Tibial nerve (tissue), 4 donors: ENCODE results near the gene SYNRG. TPM values are rescaled to one million over a fixed set of nuclear protein-coding genes. Genes with fewer than 3 reads are reported as not detected.

ENCODE experiments used
- DNase-seq, 2 donors: peaks; one replicate each; pipeline ENCODE4 v3.0.0-alpha.2; 2019; ENCODE audit warnings: low spot score in 2 of 2
- H3K27ac ChIP-seq, 4 donors: fragments of 200-600 bp; sonication (generic) in 3 of 4; one replicate each; pipeline ENCODE4 v1.5.1; 2017 to 2019; ENCODE audit warnings: mild to moderate bottlenecking in 1 of 4
- H3K27me3 ChIP-seq, 2 donors: fragments of 200-600 bp; sonication (generic) in 1 of 2; one replicate each; pipeline versions ENCODE4 v1.5.1 to v1.6.0; 2017 to 2019
- H3K36me3 ChIP-seq, 3 donors: fragments of 200-600 bp; sonication (generic); one replicate each; pipeline ENCODE4 v1.5.1; 2018 to 2019
- H3K4me1 ChIP-seq, 4 donors: fragments of 200-600 bp; sonication (generic) in 3 of 4; one replicate each; pipeline ENCODE4 v1.5.1; 2017 to 2019
- H3K4me3 ChIP-seq, 4 donors: fragments of 200-600 bp; sonication (generic) in 3 of 4; one replicate each; pipeline ENCODE4 v1.5.1; 2017 to 2019; ENCODE audit warnings: mild to moderate bottlenecking in 1 of 4, moderate library complexity in 1 of 4
- H3K9me3 ChIP-seq, 4 donors: fragments of 200-600 bp; sonication (generic) in 3 of 4; one replicate each; pipeline ENCODE4 v1.5.1; 2017 to 2019
- EP300 ChIP-seq, 2 donors: sonication (generic); formaldehyde crosslinking; IDR thresholded peaks; one replicate each; pipeline ENCODE4 v1.6.1; 2017; ENCODE audit warnings: antibody characterized with exemption in 2 of 2, mild to moderate bottlenecking in 1 of 2
- POLR2A ChIP-seq, 2 donors: fragments of 450-650 bp; IDR thresholded peaks; one replicate each; pipeline ENCODE4 v1.6.1; 2017; ENCODE audit warnings: antibody characterized with exemption in 2 of 2, mild to moderate bottlenecking in 2 of 2, moderate library complexity in 2 of 2
- WGBS, 2 donors: methylation state at CpG; one replicate each; pipeline ENCODE4 v1.1.5; 2018; 5-methylcytosine and 5-hydroxymethylcytosine counted together
- total RNA-seq, 4 donors: library from RNA; depleted of rRNA; stranded (reverse); fragments of >200 nt; gene quantifications; one replicate each; pipeline ENCODE4 v1.1.0, GENCODE V29; 2016
- TF ChIP-seq, protein P1 (sequence below), 5 experiments: fragments of 200-600 bp in 3 of 5; fragments of 450-650 bp in 2 of 5; sonication (generic) in 3 of 5; IDR thresholded peaks; one replicate each; pipeline ENCODE4 v1.5.1; 2016 to 2019; ENCODE audit warnings: antibody characterized with exemption in 5 of 5, mild to moderate bottlenecking in 3 of 5, moderate library complexity in 2 of 5

SYNRG gene
- total RNA-seq, 4 donors from 2014 or later, result 26.8 to 42.3 (median 31.1) TPM

- peak; percentile 34 to 37 for DNase-seq
- TF ChIP-seq POLR2A (IDR thresholded peaks at IDR 0.05) (peak; percentile 29 to 68), EP300 (IDR thresholded peaks at IDR 0.05) (peak in 1 of 2 donors; percentile 31)
- TF ChIP-seq, protein P1, sequence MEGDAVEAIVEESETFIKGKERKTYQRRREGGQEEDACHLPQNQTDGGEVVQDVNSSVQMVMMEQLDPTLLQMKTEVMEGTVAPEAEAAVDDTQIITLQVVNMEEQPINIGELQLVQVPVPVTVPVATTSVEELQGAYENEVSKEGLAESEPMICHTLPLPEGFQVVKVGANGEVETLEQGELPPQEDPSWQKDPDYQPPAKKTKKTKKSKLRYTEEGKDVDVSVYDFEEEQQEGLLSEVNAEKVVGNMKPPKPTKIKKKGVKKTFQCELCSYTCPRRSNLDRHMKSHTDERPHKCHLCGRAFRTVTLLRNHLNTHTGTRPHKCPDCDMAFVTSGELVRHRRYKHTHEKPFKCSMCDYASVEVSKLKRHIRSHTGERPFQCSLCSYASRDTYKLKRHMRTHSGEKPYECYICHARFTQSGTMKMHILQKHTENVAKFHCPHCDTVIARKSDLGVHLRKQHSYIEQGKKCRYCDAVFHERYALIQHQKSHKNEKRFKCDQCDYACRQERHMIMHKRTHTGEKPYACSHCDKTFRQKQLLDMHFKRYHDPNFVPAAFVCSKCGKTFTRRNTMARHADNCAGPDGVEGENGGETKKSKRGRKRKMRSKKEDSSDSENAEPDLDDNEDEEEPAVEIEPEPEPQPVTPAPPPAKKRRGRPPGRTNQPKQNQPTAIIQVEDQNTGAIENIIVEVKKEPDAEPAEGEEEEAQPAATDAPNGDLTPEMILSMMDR (IDR thresholded peaks at IDR 0.05), result no peak
- peak within 1 kb of the TSS; percentile 76 to 91 (median 88) for H3K4me3 ChIP-seq
- H3K27me3 ChIP-seq, result no peaks in the 10 kb centered on the region
- WGBS, 2 donors, result 0 to 1% methylated on average over 41 to 43 of the region's 100 CpGs
- H3K9me3 ChIP-seq, result no peaks in the 10 kb centered on the region
- H3K27ac ChIP-seq, result peak within 1 kb of the TSS; percentile 83 to 93 (median 86)
- no peaks in the 10 kb centered on the region for H3K36me3 ChIP-seq
- H3K4me1 ChIP-seq, result peaks cover 0 to 46% (median 17%) of the 10 kb centered on the region in 4 donors
Observed at GRCh38 chr17:37489197-37490001, 119.8 kb downstream of the SYNRG start, which contains the start of gene DUSP14. Gene DUSP14 (plus strand): TSS chr17:37489891. CDS start chr17:37512273, 22,382 bp downstream.

DNA sequence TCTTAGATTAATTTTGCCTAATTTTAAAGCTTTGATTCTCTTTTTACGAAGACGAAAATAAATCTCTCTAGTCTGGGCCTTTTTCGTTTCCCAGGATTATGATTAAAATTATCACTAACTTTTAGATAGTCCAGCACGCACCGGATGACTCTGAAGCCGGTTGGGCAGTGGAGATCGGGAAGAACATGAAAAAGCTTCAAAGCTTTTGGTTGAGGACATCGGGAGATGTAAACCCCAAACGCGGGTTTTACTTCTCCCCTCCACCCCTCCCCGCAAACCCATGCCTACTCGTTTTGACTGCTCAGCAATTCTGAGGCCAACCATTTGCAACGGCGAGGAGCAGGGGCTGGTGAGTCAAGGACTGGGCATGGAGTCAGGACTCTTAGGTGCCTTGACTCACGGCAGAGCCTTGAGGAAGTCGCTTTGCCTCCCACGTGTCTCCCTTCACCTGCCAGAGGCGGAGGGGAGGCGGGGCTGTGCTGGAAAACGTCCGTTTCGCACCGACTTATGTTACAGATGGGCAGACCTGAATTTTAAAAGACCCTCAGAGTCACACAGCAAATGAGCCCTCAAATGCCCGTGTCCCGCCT lies 120.5 kb downstream of the SYNRG start:
- H3K36me3 ChIP-seq, result no peaks in the 10 kb centered on the region
- peak overlapping the region; percentile 76 to 91 (median 88) for H3K4me3 ChIP-seq
- peak overlapping the region; percentile 83 to 93 (median 86) for H3K27ac ChIP-seq
- DNase-seq, result peak; percentile 38 to 71
- H3K27me3 ChIP-seq, result no peaks in the 10 kb centered on the region
- no peaks in the 10 kb centered on the region for H3K9me3 ChIP-seq
- 1 to 2% methylated on average over 25 of the region's 25 CpGs for WGBS, 2 donors
- peaks cover 0 to 46% (median 17%) of the 10 kb centered on the region in 4 donors for H3K4me1 ChIP-seq
- TF ChIP-seq POLR2A (IDR thresholded peaks at IDR 0.05) (no peak), EP300 (IDR thresholded peaks at IDR 0.05) (no peak)
- TF ChIP-seq, protein P1 (IDR thresholded peaks at IDR 0.05), result no peak

DNA sequence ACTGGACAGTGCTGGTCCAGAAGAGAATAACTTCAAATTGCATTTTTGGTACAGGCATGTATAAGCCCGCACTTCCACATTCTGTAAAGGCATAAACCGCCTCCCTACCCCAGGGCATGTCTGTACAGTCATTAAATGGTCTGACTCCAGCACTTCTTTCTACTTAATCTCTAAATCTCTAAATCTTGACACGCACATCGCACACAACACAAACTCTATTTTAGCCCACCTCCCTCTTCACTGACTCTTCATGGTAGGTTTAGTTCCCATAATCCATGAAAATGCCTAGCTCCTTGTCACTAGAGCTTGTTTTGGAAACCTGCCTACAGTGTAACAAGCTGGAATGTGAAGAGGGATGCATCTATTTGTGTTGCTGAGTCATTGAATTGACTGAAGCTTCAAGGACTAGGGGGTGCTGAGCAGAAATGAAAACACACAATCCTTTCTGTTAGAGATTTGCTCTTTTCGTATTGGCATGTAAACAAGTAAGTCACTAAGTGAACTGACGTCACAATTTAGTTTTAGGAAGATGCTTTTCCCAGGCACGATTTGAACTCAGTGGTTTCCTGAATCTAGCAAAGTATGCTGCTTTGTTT lies 121.1 kb downstream of the SYNRG start:
- no peak for TF ChIP-seq POLR2A (IDR thresholded peaks at IDR 0.05)
- TF ChIP-seq EP300 (IDR thresholded peaks at IDR 0.05), result no peak
- TF ChIP-seq, protein P1 (IDR thresholded peaks at IDR 0.05), result no peak
- Histone ChIP-seq H3K4me3 (peak overlapping the region in 3 of 4 donors; percentile 76 to 91 (median 91)), H3K27ac (peak overlapping the region; percentile 83 to 93 (median 86)), H3K9me3 (no peaks in the 10 kb centered on the region), H3K4me1 (peaks cover 0 to 51% (median 17%) of the 10 kb centered on the region in 4 donors), H3K36me3 (no peaks in the 10 kb centered on the region), H3K27me3 (no peaks in the 10 kb centered on the region)
- 33 to 34% methylated on average over 7 of the region's 7 CpGs for WGBS, 2 donors
- DNase-seq, result no peak

DNA sequence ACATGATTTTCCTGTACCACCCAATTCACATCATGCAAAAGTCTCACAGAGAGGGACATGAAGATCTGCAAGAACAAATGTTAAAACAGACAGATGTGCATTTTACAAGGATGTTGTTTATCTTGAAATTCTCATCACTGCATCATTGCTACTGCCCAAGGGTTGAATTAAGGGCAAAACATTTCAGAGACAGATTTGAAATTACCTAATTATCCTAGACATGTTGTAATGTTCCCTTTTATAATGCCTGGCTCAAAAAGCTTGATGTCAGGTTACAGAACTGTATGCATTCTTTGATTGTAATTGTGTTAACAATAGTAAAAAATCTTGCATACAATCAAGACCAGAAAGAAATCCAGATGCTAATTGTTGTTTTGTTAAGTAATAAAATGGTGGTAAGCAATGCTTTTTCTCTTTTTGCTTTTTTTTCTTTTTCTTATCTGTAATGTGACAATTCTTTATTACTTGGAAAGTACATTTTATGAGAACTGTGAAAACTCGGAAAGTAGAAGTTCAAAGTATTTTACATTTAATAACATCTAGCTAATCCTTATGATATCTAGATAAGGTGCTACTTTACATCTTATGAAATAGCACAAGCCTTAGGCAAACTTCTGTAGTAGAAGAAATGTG lies 123.2 kb downstream of the SYNRG start:
- H3K27ac ChIP-seq, result no peak overlapping the region
- no peaks in the 10 kb centered on the region for H3K36me3 ChIP-seq
- no peak overlapping the region for H3K4me3 ChIP-seq
- no peaks in the 10 kb centered on the region for H3K9me3 ChIP-seq
- TF ChIP-seq POLR2A (IDR thresholded peaks at IDR 0.05) (no peak), EP300 (IDR thresholded peaks at IDR 0.05) (no peak)
- TF ChIP-seq, protein P1 (IDR thresholded peaks at IDR 0.05), result no peak
- DNase-seq, result no peak
- WGBS, 2 donors, result 83 to 84% methylated on average over 1 of the region's 1 CpG
- H3K27me3 ChIP-seq, result no peaks in the 10 kb centered on the region
- peaks cover 0 to 36% (median 6%) of the 10 kb centered on the region in 4 donors for H3K4me1 ChIP-seq
